Measurements from ENCODE around the gene IL3RA.

DNA sequence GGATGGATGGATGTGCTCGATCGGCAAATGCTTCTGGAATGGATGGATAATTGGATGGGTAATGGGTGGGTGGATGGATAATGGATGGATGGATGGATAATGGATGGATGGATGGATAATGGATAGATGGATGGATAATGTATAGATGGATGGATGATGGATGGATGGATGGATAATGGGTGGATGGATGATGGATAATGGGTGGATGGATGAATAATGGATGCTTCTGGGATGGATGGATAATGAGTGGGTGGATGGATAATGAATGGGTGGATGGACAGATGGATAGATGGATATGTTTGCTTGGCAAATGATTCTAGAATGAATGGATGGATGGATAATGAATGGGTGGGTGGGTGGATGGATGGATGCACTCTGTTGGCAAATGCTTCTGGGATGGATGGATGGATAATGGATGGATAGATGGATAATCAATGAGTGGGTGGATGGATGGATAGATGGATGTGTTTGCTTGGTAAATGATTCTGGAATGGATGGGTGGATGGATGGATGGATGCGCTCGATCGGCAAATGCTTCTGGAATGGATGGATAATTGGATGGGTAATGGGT, 59.1 kb downstream of the IL3RA start:
- TF ChIP-seq, protein P1, sequence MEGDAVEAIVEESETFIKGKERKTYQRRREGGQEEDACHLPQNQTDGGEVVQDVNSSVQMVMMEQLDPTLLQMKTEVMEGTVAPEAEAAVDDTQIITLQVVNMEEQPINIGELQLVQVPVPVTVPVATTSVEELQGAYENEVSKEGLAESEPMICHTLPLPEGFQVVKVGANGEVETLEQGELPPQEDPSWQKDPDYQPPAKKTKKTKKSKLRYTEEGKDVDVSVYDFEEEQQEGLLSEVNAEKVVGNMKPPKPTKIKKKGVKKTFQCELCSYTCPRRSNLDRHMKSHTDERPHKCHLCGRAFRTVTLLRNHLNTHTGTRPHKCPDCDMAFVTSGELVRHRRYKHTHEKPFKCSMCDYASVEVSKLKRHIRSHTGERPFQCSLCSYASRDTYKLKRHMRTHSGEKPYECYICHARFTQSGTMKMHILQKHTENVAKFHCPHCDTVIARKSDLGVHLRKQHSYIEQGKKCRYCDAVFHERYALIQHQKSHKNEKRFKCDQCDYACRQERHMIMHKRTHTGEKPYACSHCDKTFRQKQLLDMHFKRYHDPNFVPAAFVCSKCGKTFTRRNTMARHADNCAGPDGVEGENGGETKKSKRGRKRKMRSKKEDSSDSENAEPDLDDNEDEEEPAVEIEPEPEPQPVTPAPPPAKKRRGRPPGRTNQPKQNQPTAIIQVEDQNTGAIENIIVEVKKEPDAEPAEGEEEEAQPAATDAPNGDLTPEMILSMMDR (IDR thresholded peaks at IDR 0.05): no peak
- TF ChIP-seq POLR2A (IDR thresholded peaks at IDR 0.05; ENCODE audit: low read depth): no peak
- TF ChIP-seq EP300 (IDR thresholded peaks at IDR 0.05): no peak
- no peak for TF ChIP-seq POLR2AphosphoS5 (IDR thresholded peaks at IDR 0.05)
